ENCODE results near the gene CNPY4. TPM values are rescaled to one million over a fixed set of nuclear protein-coding genes. Genes with fewer than 3 reads are reported as not detected.

CNPY4 gene
- total RNA-seq, 1 experiment from 2014 or later = 10.4 TPM

DNA sequence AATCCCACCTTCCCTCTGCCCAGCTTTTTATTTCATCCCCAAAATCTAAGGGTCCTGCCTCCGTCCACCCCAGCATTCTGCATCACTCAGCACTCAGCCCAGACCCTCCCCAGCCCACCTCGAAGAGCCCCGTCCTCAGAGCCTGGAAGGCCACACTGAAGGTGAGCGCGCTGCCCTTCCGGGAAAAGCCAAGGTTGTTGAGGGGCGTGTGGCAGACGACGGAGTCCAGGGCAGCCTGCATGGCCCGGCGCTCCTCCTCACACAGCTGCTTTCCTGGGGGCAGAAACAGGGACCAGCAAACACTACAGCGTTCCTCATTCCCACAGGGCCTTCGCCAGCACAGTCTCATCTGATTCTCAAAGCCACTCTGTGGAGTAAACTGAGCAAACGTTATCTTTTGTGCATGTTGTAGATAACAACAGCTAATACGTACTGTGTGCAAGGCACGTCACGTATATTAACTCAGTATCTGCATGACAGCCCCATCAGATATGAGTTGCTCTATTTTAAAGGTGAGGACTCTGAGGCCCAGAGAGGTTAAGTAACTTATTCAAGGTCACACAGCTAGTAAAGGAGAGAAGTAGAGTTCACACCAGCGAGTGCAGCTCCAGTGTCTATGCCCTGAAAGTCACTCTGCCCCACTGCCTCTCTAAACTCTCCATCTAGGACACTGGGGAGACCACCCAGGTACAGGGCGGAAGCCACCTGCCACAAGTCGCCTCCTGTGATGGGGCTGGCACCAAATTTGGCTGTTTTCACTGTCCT lies 36.3 kb downstream of the CNPY4 start:
- peaks cover 2% of the 10 kb centered on the region for H3K79me1 ChIP-seq (ENCODE audit: insufficient read depth, low read depth, low read length, poor library complexity, severe bottlenecking)
- no peaks in the 10 kb centered on the region; the same call in 1 of the 2 replicates for H3K4me1 ChIP-seq (ENCODE audit: insufficient read depth, low read length)
- no CpG with 5 or more reads among the region's 20 CpGs for WGBS (ENCODE audit: extremely low coverage, insufficient read length, low lambda C conversion rate)
- Mint-ChIP-seq H3K27ac (no peak overlapping the region), H3K4me3 (no peak overlapping the region; a peak in 1 of 5 replicates), H3K36me3 (ENCODE audit: insufficient read depth in 1 of 3, low read depth in 3 of 3) (peaks cover 21 to 58% (median 55%) of the 10 kb centered on the region in 3 experiments; a peak in 6 of 7 replicates), H3K4me1 (peaks cover 17 to 28% of the 10 kb centered on the region in 2 experiments), H3K27me3 (ENCODE audit: low read depth) (no peaks in the 10 kb centered on the region; the same call in 1 of the 2 replicates), H3K9me3 (no peaks in the 10 kb centered on the region)
- no peak overlapping the region for H4K8ac ChIP-seq (replicated peaks; ENCODE audit: insufficient read length, low read depth, low read length)
- no peak overlapping the region for H2BK12ac ChIP-seq (ENCODE audit: insufficient read length, low read depth, low read length)
- no peak overlapping the region for H3K4me2 ChIP-seq (ENCODE audit: insufficient read depth, insufficient read length, low read length)
- H3K27ac ChIP-seq (ENCODE audit: insufficient read length, low read depth, low read length) = no peak overlapping the region
- TF ChIP-seq, protein P1, sequence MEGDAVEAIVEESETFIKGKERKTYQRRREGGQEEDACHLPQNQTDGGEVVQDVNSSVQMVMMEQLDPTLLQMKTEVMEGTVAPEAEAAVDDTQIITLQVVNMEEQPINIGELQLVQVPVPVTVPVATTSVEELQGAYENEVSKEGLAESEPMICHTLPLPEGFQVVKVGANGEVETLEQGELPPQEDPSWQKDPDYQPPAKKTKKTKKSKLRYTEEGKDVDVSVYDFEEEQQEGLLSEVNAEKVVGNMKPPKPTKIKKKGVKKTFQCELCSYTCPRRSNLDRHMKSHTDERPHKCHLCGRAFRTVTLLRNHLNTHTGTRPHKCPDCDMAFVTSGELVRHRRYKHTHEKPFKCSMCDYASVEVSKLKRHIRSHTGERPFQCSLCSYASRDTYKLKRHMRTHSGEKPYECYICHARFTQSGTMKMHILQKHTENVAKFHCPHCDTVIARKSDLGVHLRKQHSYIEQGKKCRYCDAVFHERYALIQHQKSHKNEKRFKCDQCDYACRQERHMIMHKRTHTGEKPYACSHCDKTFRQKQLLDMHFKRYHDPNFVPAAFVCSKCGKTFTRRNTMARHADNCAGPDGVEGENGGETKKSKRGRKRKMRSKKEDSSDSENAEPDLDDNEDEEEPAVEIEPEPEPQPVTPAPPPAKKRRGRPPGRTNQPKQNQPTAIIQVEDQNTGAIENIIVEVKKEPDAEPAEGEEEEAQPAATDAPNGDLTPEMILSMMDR (conservative IDR thresholded peaks at IDR 0.05) = no peak
- H3K9ac ChIP-seq (ENCODE audit: extremely low read depth, insufficient read length, low read length) = no peak overlapping the region
- H3K23ac ChIP-seq (ENCODE audit: insufficient read length, low read depth, low read length) = no peak overlapping the region
- no peak overlapping the region for H3K4ac ChIP-seq (ENCODE audit: low read depth, low read length)
- no peak overlapping the region for H3T11ph ChIP-seq (ENCODE audit: low read length)
- no peak for DNase-seq
- no peaks in the 10 kb centered on the region for H4K20me1 ChIP-seq (ENCODE audit: control insufficient read depth, insufficient read depth, insufficient read length)
- H3K27me3 ChIP-seq (ENCODE audit: insufficient read depth, low read length) = no peaks in the 10 kb centered on the region
- no peak overlapping the region for H2AFZ ChIP-seq (ENCODE audit: low read length)
- H3K14ac ChIP-seq (ENCODE audit: insufficient read depth, low read length) = no peak overlapping the region
- H2BK5ac ChIP-seq (ENCODE audit: insufficient read length, low read length) = no peak overlapping the region
- no peak overlapping the region for H2BK20ac ChIP-seq (ENCODE audit: low read depth, low read length, poor library complexity, severe bottlenecking)
- no peaks in the 10 kb centered on the region for H3K79me2 ChIP-seq (ENCODE audit: insufficient read depth, low read length)
- H3K9me3 ChIP-seq (ENCODE audit: control insufficient read depth, low read depth, low read length) = no peaks in the 10 kb centered on the region
- no peak overlapping the region for H2BK120ac ChIP-seq (ENCODE audit: low read depth, low read length, poor library complexity, severe bottlenecking)
- H2AK5ac ChIP-seq (ENCODE audit: insufficient read length, low read length) = no peak overlapping the region
- H3K56ac ChIP-seq (ENCODE audit: insufficient read length, low read depth, low read length) = no peak overlapping the region
- H3K23me2 ChIP-seq (ENCODE audit: insufficient read length, low read depth, low read length, poor library complexity, severe bottlenecking) = peaks cover 10% of the 10 kb centered on the region
- H4K5ac ChIP-seq (ENCODE audit: insufficient read length, low read depth, low read length) = no peak overlapping the region
- H2BK15ac ChIP-seq (ENCODE audit: low read depth, low read length) = no peak overlapping the region
- no peak overlapping the region for H3K18ac ChIP-seq (ENCODE audit: insufficient read length, low read depth, low read length)
- H4K91ac ChIP-seq (ENCODE audit: insufficient read length, low read depth, low read length) = no peak overlapping the region

Data from H9 (cell line).